Superior temporal gyrus (tissue), 1 donor: ENCODE data around the gene MED8.
"Not testable (repeated sequence)": the region's sequence is repeated elsewhere in the genome, so short reads cannot be mapped to it uniquely, and the experiment has no call there.

ENCODE experiments used
- DNase-seq: peaks from one replicate; pipeline ENCODE4 v3.0.0-alpha.2; 2016; ENCODE audit errors: extremely low spot score

The MED8 gene

DNA sequence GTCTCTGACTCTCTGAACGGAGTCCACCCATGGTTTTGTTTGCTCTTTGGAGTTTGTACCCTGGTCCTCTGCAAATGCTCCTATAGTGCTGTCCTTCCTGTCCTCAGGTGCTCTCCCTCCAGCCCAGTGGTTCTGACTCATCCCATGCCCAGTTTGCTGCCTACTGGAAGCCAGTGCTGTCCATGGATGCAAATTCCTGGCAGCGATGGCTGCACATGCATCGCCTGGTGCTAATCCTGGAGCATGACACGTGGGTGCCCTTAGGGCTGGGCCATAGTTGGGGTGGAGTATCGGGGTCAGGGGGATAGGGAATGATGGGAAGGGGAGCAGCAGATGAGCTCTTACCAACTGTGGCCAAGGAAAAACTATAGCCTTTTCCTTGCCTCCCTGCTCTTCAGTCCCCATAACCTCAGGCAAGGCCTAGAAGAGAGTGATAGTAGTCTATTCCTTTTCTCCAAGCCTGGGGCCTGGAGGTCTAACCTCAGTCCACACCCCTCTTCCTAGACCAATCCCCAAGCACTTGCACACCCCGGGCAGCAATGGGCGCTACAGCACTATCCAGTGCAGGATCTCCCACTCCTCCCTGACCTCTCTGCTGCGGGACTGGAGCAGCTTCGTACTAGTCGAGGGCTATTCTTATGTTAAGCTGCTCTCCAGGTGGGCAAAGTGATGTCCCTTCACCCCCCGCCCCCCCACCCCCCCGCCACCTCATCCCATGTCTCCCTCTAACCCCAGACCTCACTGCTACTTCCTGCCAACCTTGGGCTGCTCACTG is 32.6 kb upstream of the MED8 start:
- no peak for DNase-seq

DNA sequence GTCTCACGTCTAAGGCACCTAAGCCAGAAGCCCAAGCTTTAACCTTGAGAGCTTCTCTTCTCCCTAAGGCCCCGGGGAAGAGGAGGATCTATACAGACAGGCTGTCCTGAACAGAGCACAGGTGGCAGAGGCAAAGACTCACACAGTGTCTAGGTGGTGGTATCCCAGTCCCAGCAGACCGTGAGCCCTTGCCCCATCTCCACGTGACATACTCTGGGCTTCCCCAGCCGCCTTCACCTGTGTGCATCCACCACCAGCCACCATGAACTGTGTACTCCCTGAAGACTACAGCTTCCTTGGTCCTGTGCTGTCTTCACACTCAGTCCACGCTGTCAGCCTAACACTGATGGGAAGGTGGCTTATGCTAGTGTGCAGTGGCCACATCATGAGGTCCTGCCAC is 31.8 kb upstream of the MED8 start:
- no peak for DNase-seq

DNA sequence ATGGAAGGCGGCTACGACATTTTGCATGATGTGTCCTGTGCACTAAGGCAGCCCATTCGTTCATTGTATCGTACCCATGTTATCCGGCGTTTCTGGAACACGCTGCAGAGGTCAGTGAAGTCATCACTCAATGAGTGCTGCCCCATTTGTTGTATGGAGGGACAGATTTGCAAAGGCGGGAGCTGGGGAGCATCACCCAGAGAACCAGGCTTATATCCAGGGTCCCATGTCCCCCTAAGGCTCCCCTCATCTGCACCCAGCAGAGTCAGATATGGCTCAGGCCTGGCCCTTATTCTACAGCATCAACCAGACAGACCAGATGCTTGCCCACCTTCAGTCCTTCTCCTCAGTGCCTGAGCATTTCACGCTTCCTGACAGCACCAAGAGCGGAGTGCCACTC is 31.3 kb upstream of the MED8 start:
- DNase-seq, result no peak

DNA sequence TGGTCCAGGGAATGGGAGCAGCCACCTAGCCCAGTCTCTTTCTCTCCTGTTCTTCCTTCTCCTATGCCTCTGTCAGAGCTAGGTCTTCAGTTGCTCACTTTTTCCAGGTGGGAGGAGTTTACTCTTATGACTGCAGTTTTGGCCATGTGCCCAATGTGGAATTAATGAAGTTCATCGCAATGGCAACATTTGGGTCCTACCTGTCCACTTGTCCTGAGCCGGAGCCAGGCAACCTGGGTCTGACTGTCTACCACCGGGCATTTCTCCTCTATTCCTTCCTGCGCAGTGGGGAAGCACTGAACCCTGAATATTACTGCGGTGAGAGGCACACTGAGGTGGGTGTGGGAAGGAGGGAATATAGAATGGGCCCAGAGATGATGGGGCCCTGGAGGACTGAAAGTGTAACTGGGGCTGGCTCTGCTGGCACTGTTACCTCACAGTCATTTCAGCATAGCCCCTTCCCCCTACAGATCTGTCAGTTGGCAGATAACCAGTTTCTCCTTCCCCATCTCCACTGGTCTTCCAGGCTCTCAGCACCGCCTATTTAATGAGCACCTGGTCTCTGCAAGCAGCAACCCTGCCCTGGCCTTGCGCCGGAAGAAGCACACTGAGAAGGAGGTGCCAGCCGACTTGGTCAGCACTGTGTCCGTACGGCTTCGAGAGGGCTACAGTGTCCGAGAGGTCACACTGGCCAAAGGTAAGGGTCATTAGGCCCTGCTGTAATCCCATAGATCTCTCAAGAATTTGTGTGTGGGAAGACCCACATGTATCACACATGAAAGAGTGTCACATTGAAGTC is 30.2 kb upstream of the MED8 start:
- no peak for DNase-seq

DNA sequence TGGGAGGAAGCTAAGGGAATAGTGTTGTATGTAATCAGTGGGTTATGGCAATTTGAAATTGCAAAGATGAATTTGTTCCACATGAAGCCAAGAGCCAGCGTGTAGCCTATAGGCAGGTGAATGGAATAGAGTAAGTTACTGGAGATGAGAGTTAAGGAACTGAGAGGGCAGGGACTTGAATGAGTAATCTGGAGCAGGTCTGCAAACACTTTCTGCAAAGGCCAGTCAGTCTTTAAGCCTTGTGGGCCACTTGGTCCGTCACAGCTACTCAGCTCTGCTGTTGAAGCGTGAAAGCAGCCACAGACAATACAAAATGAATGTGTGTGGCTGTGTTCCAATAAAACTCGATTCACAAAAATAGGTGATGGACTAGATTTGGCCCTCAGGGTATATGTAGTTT is 29.3 kb upstream of the MED8 start:
- no peak for DNase-seq

DNA sequence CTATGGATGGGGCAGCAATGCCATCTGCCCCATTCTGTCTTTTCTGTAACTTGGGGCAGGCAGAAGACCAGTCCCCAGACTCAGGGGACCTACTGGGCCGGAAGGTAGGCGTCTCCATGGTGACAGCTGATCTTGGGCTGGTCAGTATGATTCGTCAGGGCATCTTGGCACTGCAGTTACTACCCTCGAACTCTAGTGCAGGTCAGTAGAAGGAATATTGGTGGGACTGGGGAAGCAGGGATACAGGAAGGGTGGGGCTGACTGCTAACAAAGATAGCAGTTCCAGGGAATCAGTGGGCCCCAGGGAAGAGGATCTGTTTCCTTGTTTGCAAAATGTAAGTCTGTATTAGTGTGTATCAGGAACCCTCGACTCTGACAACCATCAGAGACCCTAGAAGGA is 26.3 kb upstream of the MED8 start:
- DNase-seq, result no peak

DNA sequence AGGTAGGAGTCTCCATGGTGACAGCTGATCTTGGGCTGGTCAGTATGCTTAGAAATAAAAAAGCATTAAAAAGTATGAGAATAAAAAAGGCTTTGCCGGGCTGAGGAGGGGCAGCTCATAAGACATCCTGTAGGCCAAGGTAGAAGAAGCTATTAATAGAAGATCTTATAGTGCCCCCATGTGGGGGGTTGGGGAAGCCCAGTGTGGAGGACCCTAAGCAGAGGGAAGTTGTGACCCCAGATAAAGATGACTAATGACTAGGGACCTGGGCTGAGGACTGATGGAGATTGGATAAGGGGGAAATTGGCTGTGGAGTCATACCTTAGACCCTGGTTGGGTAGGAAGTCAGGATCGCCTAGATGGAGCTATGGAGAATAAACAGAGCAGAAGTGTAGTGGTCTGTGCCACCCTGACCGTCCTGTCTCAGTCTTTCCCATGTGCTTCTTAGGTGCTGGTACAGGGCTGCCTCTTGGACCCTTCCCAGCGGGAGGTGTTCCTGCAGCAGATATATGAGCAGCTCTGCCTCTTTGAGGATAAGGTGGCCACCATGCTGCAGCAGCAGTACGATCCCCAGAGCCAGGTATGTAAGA is 25.1 kb upstream of the MED8 start:
- DNase-seq, result peak; percentile 71

DNA sequence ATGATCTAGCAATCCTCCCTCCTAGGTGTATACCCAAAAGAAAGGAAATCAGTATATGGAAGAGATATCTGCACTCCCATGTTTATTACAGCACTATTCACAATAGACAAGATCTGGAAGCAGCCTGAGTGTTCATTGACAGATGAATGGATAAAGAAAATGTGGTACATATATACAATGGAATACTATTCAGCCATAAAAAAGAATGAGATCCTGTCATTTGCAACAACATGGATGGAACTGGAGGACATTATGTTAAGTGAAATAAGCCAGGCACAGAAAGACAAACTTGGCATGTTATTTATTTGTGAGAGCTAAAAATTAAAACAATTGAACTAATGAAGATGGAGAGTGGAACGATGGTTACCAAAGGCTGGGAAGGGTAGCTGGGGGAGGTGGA is 23.8 kb upstream of the MED8 start:
- not testable (repeated sequence) for DNase-seq

DNA sequence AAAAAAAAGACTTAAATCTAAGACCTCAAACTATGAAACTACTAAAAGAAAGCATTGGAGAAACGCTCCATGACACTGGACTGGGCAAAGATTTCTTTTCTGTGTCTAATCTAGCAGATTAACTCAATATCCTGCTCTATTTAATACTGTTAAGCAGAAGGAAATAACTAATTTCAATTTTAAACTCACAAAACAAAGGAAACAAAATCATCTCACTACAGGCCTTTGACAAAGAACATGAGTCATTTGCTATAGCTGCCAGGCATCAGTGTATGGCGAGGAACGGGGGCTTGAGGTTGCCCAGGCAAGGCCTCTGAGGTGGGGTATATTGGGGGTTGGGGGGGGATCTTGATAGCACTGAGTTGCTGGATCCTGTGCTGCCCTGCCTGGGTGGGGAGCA is 21.0 kb upstream of the MED8 start:
- no peak for DNase-seq

DNA sequence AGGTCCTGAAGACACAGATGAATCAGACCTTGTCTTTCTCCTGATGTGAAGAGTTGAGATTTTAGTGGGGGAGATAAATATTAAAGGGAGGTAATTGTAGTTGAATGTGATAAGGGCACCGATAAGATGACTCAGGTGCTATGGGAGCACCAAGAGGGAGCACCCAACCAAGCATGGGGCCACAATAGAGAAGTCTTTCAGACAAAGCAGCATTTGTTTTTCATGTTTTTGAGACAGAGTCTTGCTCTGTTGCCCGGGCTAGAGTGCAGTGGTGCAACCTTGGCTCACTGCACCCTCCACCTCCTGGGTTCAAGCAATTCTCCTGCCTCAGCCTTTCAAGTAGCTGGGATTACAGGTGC is 16.3 kb upstream of the MED8 start:
- no peak for DNase-seq

DNA sequence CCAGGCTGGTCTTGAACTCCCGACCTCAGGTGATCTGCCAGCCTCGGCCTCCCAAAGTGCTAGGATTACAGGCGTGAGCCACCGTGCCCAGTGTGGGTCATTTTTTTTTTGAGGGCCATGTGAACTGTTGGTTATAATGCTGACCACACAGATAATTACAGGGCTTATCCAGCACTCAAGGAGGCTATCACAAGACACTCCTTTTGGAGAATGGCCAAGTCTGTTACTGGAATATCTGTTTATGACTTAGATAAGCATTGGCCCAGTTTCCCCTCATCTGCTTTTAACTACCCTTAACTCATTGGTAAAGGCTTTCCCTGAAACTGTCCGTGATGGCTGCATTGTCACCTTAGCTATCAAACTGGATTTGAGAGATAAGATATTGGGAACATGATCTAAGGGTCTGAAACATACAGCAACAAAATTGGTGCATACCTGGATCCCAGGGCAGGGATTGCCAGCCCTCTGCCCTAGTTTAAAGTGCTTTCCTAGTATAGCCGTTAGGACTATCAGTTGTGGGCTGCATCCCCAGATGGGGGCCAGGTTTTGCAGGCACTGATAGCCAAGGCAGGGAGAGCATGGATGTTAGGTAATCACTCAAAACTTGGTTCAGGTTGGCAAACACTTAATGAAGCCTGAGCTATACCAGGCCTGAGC is 15.7 kb upstream of the MED8 start:
- DNase-seq, result no peak

DNA sequence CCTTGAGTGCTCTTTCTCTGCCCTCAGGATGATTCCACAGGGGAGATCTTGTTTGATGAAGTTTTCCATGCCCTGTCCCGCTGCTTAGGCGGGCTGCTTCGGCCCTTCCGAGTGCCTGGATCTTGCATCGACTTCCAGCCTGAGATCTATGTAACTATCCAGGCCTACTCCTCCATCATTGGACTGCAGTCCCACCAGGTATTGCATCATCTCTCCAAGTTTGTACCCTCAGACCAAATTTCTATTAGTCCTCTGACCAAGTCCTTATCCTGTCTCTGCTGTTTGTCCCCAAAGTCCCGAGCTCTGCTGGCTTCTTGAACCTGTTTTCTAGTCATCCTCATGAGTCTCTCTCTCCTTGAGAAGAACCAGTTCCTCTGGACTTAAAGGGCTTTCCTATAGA is 14.8 kb upstream of the MED8 start:
- no peak for DNase-seq

DNA sequence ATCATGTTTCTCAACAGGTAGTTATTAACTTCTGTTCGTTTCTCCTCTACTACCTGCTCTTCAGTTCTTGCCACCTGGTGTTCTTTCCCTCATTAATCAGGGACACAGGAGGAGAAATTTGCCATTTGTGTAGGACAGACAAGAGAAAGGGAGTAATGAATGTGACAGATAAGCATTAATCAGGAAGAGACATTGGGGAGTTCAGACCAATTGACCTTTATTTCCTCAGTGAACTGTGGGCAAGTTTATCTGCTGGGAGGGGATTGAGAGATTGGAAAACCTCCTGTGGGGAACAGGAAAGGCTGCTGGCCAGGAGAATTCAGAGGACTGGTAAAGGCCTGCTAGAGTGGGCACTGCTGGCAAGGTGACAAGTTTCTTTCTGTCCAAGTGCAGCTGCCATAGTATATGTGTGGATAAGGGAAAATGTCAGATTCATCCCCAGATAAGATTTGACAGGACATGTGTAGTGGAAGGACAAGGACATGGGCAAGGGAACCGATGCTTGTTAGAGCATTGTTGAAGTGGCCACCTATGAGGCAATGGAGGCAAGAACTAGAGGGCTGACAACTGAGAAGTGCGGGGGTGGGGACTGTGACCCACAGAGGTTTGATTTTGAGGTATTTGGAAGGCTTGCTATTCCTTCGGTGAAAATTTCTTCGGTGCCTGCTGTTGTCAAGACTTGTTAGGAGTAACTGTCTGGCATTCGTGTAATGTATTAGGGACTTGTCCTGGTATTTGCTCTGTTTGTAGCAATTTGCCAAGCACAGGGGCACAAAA is 12.7 kb upstream of the MED8 start:
- no peak for DNase-seq

DNA sequence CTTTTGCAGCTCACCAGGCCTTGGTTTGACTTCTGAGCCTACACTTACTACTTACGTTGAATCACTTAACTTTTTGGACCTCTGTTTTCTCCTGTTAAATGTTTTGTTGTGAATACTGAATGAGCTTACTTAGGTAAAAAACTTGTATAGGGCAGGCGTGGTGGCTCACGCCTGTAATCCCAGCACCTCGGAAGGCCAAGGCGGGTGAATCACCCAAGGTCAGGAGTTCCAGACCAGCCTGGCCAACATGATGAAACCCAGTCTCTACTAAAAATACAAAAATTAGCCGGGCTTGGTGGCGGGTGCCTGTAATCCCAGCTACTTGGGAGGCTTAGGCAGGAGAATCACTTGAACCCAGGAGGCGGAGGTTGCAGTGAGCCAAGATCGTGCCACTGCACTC is 10.8 kb upstream of the MED8 start:
- not testable (repeated sequence) for DNase-seq

DNA sequence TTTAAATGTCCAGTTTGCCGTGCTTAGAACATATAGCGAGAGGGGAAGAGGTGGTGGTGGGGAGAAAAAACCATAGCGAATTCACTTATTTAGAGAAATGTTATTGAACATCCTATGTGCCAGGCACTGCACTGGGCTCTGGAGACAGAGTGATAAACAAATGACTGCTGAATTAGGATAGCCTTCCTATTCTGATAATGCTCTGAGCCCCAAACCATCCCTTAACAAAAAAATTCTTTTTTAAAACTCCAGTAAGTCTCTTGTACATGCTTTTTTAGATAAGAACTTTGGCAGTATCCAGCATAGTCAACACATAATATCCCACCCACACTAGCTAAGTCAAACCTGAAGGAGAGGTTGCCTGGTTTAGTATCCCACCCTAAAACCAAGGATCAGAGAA is 8.6 kb upstream of the MED8 start:
- no peak for DNase-seq

DNA sequence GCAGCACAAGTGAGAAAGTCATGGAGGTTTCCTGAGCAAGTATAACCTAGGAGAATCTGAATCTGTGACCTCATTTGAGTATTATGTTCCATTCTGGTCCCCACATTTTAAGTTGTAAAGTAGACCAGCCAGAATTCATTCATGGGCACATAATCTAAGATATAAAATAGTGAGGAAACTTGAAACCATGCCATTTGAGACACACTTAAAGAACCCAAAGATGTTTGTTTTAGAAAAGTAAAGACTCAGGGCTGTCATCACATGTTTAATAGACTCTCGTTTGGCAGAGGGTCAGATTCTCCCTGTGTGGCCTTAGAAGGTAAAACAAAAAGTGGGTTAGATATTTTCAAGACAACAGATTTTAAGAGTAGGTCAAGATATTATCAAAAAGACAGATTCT is 6.5 kb upstream of the MED8 start:
- no peak for DNase-seq

DNA sequence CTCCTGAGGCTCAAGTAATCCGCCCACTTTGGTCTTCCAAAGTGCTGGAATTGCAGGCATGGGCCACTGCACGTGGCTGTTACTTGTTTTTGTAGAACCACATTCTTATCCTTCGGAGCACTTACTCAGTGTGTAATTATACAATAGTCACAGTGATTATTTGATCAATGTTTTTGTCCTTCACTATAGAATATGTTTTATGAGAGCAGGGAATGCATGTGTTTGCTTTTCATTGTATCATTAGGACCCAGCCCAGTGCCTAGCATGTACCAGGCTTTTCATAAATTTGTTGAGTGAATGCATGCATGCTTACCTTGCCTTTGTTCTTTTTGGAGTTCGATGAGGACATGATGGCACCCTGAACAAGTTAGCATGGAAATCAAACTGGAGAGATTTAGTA is 5.9 kb upstream of the MED8 start:
- no peak for DNase-seq

DNA sequence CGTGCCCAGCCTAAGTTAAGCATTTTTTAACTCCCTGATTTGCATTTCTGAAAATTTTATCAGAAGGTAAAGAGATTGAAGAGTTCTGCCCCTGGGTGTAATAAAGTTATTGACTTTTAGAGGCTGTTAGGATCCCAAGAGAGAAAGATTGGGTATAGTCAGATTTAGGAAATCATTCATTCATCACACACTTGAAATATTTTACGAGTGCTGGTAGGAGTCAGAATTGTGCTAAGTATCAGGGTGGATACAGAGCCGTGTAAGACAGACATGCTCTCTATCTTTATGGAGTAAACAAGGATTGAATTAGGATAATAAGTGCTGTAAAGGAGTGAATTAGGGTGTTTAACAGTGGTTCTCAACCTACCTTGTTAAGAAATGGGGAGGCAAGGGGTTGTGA is 3.1 kb upstream of the MED8 start:
- DNase-seq, result no peak

DNA sequence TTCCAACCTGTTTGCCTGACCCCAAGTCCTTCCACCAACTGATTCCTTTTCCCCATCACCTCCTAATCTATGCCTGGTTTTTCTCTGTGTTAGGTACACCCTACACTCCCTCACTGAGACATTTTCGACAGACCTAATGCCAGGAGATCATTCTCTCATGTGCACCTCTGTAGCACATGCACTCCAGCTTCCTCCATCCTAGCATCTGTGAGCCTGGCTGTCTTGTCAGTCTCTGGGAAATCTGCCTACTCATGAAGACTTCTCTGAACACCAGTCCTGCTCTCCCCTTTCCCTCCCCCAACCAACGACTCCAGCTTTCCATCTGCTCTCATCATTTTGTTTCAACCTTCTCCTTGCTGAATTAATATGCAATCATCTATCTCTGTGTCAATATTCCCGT is 987 bp downstream of the MED8 start:
- no peak for DNase-seq

DNA sequence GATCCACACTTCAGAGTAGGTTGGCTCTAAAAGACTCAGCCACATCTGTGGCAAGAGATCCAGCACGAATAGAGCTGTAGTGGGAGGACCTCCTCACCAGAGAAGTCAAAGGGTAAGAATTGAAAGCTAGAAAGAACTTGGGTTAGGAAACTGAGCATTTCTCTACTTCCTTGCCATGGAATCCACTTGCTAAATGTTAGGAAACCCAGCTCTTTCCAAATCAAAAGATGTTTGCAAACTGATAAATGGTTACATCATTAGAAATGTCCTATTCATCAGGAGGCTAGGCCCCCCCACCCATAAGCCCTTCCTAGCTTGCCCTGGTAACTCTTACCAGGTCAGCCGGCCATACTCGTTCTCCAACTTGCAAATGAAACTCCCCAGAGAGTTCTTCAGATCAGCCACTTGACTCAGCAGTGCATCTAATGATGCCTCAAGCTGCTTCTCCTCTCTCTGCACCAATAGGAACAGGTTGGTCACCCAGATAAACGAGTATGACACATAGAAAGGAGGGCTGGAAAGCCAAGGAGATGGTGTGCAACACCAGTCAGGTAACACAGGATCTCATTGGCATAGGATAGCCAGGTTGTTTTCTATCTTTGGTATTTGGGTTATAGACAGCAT is 1.5 kb downstream of the MED8 start:
- DNase-seq, result no peak

DNA sequence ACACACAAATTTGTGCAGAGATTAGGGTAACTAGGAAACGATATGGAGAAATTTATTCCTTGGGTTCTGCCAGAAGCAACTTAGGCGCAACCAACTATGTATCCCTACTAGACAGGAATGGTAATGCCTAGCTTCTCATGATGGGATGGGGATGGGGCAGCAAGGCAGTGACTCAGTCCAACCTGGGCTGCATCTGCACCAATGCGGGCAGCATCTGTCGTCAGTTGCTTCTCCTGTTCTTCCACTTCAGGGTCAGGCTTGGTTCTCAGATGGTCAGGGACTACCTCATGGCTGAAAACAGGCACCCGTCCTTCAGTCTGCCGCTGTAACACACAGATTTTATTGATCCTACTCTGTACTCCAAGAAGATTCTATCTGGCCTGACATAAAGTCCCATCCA is 2.9 kb downstream of the MED8 start:
- no peak for DNase-seq
